Neural progenitor cell (in vitro differentiated cells): ENCODE data around the gene TEAD1.

Source experiments
- EZH2phosphoT487 ChIP-seq: fragments of 200-600 bp; sonication (generic); IDR thresholded peaks from 2 replicates; pipeline ENCODE4 v1.6.1; 2017; ENCODE audit warnings: antibody characterized with exemption
- TF ChIP-seq, protein P1 (sequence below): fragments of 200-600 bp; sonication (generic); IDR thresholded peaks from 2 replicates; pipeline ENCODE4 v1.5.1; 2017; ENCODE audit warnings: antibody characterized with exemption, mild to moderate bottlenecking

GRCh38 chr11:12863605-12864121 is 189.4 kb downstream of the TEAD1 start:
- TF ChIP-seq, protein P1, sequence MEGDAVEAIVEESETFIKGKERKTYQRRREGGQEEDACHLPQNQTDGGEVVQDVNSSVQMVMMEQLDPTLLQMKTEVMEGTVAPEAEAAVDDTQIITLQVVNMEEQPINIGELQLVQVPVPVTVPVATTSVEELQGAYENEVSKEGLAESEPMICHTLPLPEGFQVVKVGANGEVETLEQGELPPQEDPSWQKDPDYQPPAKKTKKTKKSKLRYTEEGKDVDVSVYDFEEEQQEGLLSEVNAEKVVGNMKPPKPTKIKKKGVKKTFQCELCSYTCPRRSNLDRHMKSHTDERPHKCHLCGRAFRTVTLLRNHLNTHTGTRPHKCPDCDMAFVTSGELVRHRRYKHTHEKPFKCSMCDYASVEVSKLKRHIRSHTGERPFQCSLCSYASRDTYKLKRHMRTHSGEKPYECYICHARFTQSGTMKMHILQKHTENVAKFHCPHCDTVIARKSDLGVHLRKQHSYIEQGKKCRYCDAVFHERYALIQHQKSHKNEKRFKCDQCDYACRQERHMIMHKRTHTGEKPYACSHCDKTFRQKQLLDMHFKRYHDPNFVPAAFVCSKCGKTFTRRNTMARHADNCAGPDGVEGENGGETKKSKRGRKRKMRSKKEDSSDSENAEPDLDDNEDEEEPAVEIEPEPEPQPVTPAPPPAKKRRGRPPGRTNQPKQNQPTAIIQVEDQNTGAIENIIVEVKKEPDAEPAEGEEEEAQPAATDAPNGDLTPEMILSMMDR = no peak
- TF ChIP-seq EZH2phosphoT487 = no peak
